Adrenal gland (tissue), 12 donors: ENCODE measurements around the gene XYLT2. TPM values are rescaled to one million over a fixed set of nuclear protein-coding genes. Genes with fewer than 3 reads are reported as not detected.

Experiments
- DNase-seq, 7 donors: peaks; one replicate each; pipeline ENCODE4 v3.0.0-alpha.2; 2019 to 2020
- H3K27ac ChIP-seq, 5 donors: fragments of 200-600 bp; sonication (generic) in 4 of 5; 1 replicate in 3 of 5; 2 replicates in 2 of 5; pipeline versions ENCODE4 v1.5.1 to v1.8.0; 2016 to 2020; ENCODE audit warnings: mild to moderate bottlenecking in 1 of 5
- H3K27me3 ChIP-seq: fragments of 200-600 bp; 2 replicates; pipeline ENCODE4 v1.8.0; 2021
- H3K36me3 ChIP-seq, 2 donors: fragments of 200-600 bp; replicated peaks in 1 of 2; 1 replicate in 1 of 2; 2 replicates in 1 of 2; pipeline versions ENCODE4 v1.5.1 to v1.8.0; 2018 to 2022
- H3K4me1 ChIP-seq, 2 donors: fragments of 200-600 bp; replicated peaks in 1 of 2; 1 replicate in 1 of 2; 2 replicates in 1 of 2; pipeline versions ENCODE4 v1.5.1 to v1.8.0; 2018 to 2021
- H3K4me3 ChIP-seq, 4 donors: fragments of 200-600 bp; sonication (generic) in 3 of 4; one replicate each; pipeline ENCODE4 v1.5.1; 2016 to 2018
- H3K9me3 ChIP-seq, 3 donors: fragments of 200-600 bp; sonication (generic) in 1 of 3; replicated peaks in 1 of 3; 1 replicate in 2 of 3; 2 replicates in 1 of 3; pipeline versions ENCODE4 v1.5.1 to v1.8.0; 2016 to 2021
- POLR2A ChIP-seq, 2 donors: fragments of 450-650 bp; IDR thresholded peaks; one replicate each; pipeline ENCODE4 v1.6.1; 2017; ENCODE audit warnings: antibody characterized with exemption in 2 of 2, mild to moderate bottlenecking in 2 of 2, moderate library complexity in 1 of 2
- WGBS, 4 donors: extraction: QIAGEN DNeasy Blood & Tissue Kit in 2 of 4; methylation state at CpG; one replicate each; pipeline versions ENCODE4 v1.1.5 to v1.1.7; 2013 to 2017; 5-methylcytosine and 5-hydroxymethylcytosine counted together
- intact Hi-C, 2 donors: fragments of 100-400 bp; cut with DNase I; formaldehyde crosslinking; loops; one replicate each; pipeline versions ENCODE4 v1.14.1 to v1.15.0; 2022 to 2023
- polyA plus RNA-seq, 3 donors: library from polyadenylated mRNA; stranded (reverse); fragments of 200-250 nt in 2 of 3; fragments of 350-450 nt in 1 of 3; fragmentation: Illumina TruSeq in 1 of 3; extraction: RNeasy Lipid Tissue Mini Kit (QIAGEN cat#74804) in 1 of 3; gene quantifications; one replicate each; pipeline ENCODE4 v1.2.3, GENCODE V29; 2013 to 2014
- total RNA-seq, 9 donors: library from RNA; depleted of rRNA in 4 of 9; stranded (reverse); fragments of >200 nt in 4 of 9; fragments of 120-200 nt in 1 of 9; fragmentation: NEBNext Ultra II Directional in 1 of 9; extraction: Animal tissue kit (Norgen Biotek cat#: 25700) in 1 of 9; gene quantifications; one replicate each; pipeline versions ENCODE4 v1.1.0 to v1.2.4, GENCODE V29; 2013 to 2023
- TF ChIP-seq, protein P1 (sequence below), 6 experiments: fragments of 450-650 bp in 4 of 6; fragments of 200-600 bp in 2 of 6; sonication (generic) in 1 of 6; IDR thresholded peaks; 1 replicate in 5 of 6; 2 replicates in 1 of 6; pipeline versions ENCODE4 v1.5.1 to v1.8.0; 2016 to 2021; ENCODE audit warnings: antibody characterized with exemption in 6 of 6, mild to moderate bottlenecking in 2 of 6, moderate library complexity in 1 of 6
- donor health status: healthy with polysubstance abuse.
- donor health status: Bipolar disorder and iron deficiency.
- donor health status: DM: yes; HTN: yes; CAD: no.
- donor health status: DM: no; HTN: no; CAD: no.
- donor health status: DM: no; HTN: no; CAD: no.
- donor health status: DM: yes; HTN: yes; CAD: no.

The XYLT2 gene
- total and polyA plus RNA-seq, 12 donors, result 4.6 to 40.3 (median 29.1) TPM

DNA sequence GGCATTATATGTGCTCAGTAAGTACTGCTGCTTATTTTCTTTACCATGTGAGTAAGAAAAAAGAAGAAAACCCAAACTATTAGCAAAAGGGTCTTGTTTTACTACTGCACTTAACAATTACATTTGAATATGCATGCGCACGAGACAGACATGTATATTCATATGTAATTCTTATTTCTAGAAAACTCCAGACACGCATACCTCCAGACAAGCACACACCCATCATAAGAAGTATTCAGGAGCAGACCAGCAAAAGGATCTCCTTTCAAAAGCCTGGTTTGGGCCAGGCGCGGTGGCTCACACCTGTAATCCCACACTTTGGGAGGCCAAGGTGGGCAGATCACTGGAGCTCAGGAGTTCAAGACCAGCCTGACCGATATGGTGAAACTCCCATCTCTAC is 43.6 kb downstream of the XYLT2 start:
- H3K4me1 ChIP-seq, result peaks cover 5 to 20% of the 10 kb centered on the region in 2 donors
- H3K36me3 ChIP-seq, result peaks cover 0 to 96% of the 10 kb centered on the region in 2 donors
- H3K27ac ChIP-seq, result peak overlapping the region in 1 of 5 donors; percentile 42
- H3K4me3 ChIP-seq, result no peak overlapping the region
- no peaks in the 10 kb centered on the region for H3K27me3 ChIP-seq
- intact Hi-C loops, result no loop called here
- TF ChIP-seq POLR2A (IDR thresholded peaks at IDR 0.05), result no peak
- TF ChIP-seq, protein P1, sequence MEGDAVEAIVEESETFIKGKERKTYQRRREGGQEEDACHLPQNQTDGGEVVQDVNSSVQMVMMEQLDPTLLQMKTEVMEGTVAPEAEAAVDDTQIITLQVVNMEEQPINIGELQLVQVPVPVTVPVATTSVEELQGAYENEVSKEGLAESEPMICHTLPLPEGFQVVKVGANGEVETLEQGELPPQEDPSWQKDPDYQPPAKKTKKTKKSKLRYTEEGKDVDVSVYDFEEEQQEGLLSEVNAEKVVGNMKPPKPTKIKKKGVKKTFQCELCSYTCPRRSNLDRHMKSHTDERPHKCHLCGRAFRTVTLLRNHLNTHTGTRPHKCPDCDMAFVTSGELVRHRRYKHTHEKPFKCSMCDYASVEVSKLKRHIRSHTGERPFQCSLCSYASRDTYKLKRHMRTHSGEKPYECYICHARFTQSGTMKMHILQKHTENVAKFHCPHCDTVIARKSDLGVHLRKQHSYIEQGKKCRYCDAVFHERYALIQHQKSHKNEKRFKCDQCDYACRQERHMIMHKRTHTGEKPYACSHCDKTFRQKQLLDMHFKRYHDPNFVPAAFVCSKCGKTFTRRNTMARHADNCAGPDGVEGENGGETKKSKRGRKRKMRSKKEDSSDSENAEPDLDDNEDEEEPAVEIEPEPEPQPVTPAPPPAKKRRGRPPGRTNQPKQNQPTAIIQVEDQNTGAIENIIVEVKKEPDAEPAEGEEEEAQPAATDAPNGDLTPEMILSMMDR (IDR thresholded peaks at IDR 0.05), result no peak
- WGBS, 4 donors, result 96 to 98% (median 98%) methylated on average over 6 of the region's 6 CpGs
- no peak for DNase-seq
- H3K9me3 ChIP-seq, result no peaks in the 10 kb centered on the region

DNA sequence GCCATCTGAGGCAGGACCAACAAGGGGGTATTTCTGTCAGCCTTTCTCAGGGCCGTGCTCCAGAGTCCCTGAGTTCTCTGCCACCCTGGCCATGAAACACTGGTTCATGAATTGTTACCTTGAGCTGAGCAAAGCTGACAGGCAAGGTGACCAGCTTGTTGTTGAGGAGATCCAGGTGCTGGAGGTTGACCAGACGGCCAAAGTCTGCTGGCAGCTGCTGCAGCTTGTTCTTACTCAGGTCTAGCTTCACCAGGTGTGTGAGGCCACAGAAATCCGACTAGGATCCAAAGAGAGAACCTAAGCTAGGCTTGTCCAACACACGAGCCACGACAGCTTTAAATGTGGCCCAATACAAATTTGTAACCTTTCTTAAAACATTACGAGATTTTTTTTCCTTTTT is 46.7 kb downstream of the XYLT2 start:
- Histone ChIP-seq H3K4me1 (peaks cover 20 to 40% of the 10 kb centered on the region in 2 donors), H3K4me3 (no peak overlapping the region), H3K27me3 (no peaks in the 10 kb centered on the region), H3K27ac (no peak overlapping the region), H3K36me3 (peaks cover 0 to 68% of the 10 kb centered on the region in 2 donors), H3K9me3 (no peaks in the 10 kb centered on the region)
- TF ChIP-seq, protein P1 (IDR thresholded peaks at IDR 0.05), result no peak
- intact Hi-C loops, result no loop called here
- WGBS, 4 donors, result 70 to 76% (median 75%) methylated on average over 6 of the region's 6 CpGs
- DNase-seq, result no peak

DNA sequence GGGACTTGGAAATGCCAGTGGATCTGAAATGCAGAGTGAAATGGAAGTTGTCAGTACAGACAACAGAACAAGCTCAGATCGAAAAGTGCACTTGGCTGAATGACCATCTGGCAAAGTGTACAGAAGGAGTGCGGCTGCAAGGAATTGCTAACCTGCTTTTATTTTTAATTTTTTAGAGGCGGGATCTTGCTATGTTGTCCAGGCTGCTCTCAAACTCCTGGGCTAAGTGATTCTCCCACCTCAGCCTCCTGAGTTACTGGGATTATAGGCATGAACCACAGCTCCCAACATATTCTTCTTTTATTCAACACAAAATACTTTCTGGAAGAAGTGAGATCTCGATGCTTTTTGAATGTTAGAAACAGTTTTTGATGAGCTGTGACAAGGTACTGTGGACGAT is 47.8 kb downstream of the XYLT2 start:
- intact Hi-C loops, result no loop called here
- H3K4me1 ChIP-seq, result peaks cover 18 to 42% of the 10 kb centered on the region in 2 donors
- H3K27ac ChIP-seq, result no peak overlapping the region
- peaks cover 0 to 60% of the 10 kb centered on the region in 2 donors for H3K36me3 ChIP-seq
- H3K9me3 ChIP-seq, result no peaks in the 10 kb centered on the region
- H3K27me3 ChIP-seq, result no peaks in the 10 kb centered on the region
- H3K4me3 ChIP-seq, result no peak overlapping the region
- DNase-seq, result no peak
- 82 to 93% (median 84%) methylated on average over 5 of the region's 5 CpGs for WGBS, 4 donors
- no peak for TF ChIP-seq POLR2A (IDR thresholded peaks at IDR 0.05)
- TF ChIP-seq, protein P1 (IDR thresholded peaks at IDR 0.05), result no peak

DNA sequence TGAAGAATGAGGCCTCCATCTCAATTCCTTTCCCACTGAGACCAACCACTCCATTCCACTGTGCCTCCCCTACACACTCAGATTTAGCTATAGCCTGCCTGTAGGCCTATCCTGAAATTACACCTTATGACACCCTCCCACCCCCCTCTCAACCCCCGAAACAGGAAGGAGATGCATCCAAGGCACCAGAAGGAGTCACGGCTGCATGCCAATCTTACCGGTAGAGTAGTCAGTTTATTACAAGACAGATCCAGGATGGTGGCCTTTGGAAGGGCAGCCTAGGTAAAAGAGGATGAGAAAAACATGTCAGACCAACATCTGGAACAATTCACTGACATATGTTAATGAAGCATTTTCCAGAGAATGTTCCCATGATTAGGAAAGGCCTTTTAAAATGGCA is 48.8 kb downstream of the XYLT2 start:
- Histone ChIP-seq H3K27me3 (no peaks in the 10 kb centered on the region), H3K4me3 (peak overlapping the region in 1 of 4 donors; percentile 22), H3K4me1 (peaks cover 15 to 32% of the 10 kb centered on the region in 2 donors), H3K27ac (peak overlapping the region in 1 of 5 donors; percentile 31), H3K9me3 (no peaks in the 10 kb centered on the region), H3K36me3 (peaks cover 0 to 51% of the 10 kb centered on the region in 2 donors)
- WGBS, 4 donors, result 7 to 36% (median 17%) methylated on average over 3 of the region's 3 CpGs
- TF ChIP-seq POLR2A (IDR thresholded peaks at IDR 0.05), result no peak
- TF ChIP-seq, protein P1 (IDR thresholded peaks at IDR 0.05), result no peak
- intact Hi-C loops, result loop anchor here in 1 of 2 donors (5.0 kb wide), 1 partner anchor 32 kb away; no protein-coding TSS in a partner anchor
- DNase-seq, result no peak
